Stimulated activated memory B cell treated with anti-CD40 and anti-IgM and Interleukin-4, amounts not matched to agents 10 μg/mL and 1 μg/mL and 100 μg/mL, for 72 hours (primary cell): ENCODE results near the gene KCTD21.
A peak's percentile ranks its signal among the peaks of the same experiment; 100 is the strongest.

Experiments
- ATAC-seq: fragments of 150-1000 bp; cut with Tn5 transposase; 2 replicates; pipeline ENCODE4 v1.10.0; 2021
- H3K27ac Mint-ChIP-seq: one replicate; pipeline ENCODE4 v1.8.0; 2022; ENCODE audit warnings: mild to moderate bottlenecking, mixed read lengths
- H3K27me3 Mint-ChIP-seq: one replicate; pipeline ENCODE4 v1.8.0; 2022; ENCODE audit warnings: mixed read lengths
- H3K36me3 Mint-ChIP-seq: one replicate; pipeline ENCODE4 v1.8.0; 2022; ENCODE audit warnings: mixed read lengths
- H3K4me1 Mint-ChIP-seq: one replicate; pipeline ENCODE4 v1.8.0; 2022; ENCODE audit warnings: mixed read lengths
- H3K4me3 Mint-ChIP-seq: one replicate; pipeline ENCODE4 v1.8.0; 2022; ENCODE audit warnings: mild to moderate bottlenecking, moderate library complexity, mixed read lengths
- H3K9me3 Mint-ChIP-seq: one replicate; pipeline ENCODE4 v1.8.0; 2022; ENCODE audit warnings: mixed read lengths

Gene KCTD21

DNA sequence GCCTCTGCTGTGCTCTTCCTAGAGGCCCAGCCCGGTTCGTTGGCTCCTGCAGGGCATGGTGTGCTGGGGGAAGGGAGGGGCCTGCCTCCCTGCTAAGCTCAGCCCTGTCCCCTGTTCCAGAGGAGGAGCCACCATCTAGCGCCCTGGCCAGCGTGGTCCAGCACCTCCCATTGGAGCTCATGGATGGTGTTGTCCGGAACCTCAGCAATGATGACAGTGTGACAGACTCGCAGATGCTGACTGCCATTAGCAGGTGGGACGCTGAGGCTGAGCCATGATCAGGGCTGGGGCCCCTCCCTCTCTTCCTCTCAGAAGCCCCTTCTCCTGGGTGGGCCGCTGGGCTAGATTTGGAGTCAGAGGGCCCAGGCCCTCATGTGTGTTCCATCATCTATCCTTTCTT lies 9.4 kb upstream of the KCTD21 start:
- ATAC-seq = no peak
- Mint-ChIP-seq H3K27ac (no peak overlapping the region), H3K4me3 (no peak overlapping the region), H3K27me3 (no peaks in the 10 kb centered on the region), H3K36me3 (peaks cover 21% of the 10 kb centered on the region), H3K9me3 (no peaks in the 10 kb centered on the region), H3K4me1 (peaks cover 5% of the 10 kb centered on the region)

DNA sequence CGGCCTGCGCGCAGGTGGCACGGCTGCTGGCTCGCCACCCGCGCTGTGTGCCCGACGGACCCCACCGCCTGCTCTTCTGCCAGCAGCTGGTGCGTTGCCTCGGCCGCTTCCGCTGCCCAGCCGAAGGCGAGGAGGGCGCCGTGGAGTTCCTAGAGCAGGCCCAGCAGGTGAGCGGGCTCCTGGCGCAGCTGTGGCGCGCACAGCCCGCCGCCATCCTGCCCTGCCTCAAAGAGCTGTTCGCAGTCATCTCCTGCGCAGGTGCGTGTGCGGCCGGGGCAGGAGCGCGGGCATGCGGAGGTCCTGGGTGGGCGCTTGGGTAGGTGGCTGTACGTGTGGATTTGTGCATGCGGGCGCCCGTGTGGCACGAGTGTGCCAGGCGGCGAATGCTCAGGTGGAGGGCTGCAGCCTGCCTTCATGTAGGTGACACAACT lies 8.2 kb upstream of the KCTD21 start:
- no peaks in the 10 kb centered on the region for H3K9me3 Mint-ChIP-seq
- H3K4me3 Mint-ChIP-seq = no peak overlapping the region
- no peaks in the 10 kb centered on the region for H3K27me3 Mint-ChIP-seq
- H3K4me1 Mint-ChIP-seq = no peaks in the 10 kb centered on the region
- no peak for ATAC-seq
- H3K27ac Mint-ChIP-seq = no peak overlapping the region
- H3K36me3 Mint-ChIP-seq = peaks cover 21% of the 10 kb centered on the region

DNA sequence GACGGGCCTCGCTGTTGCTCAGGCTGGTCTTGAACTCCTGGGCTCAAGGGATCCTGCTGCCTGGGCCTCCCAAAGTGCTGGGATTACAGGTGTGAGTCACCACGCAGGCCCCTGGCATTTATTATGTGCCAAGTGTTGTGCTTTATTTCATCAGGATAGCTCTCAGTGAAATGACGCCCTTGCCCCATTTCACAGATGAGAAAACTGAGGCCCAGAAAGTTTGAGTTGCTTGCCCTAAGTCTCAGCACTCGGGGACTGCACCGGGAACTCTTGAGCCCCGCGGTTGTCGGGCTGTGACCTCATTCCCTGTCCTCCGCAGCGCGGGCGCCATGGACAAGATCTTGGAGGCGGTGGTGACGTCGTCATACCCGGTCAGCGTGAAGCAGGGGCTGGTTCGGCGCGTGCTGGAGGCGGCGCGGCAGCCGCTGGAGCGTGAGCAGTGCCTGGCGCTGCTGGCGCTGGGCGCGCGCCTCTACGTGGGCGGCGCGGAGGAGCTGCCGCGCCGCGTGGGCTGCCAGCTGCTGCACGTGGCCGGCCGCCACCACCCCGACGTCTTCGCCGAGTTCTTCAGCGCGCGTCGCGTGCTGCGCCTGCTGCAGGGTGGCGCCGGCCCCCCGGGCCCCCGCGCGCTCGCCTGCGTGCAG lies 7.6 kb upstream of the KCTD21 start:
- Mint-ChIP-seq H3K4me3 (no peak overlapping the region), H3K27me3 (no peaks in the 10 kb centered on the region), H3K9me3 (no peaks in the 10 kb centered on the region), H3K4me1 (peaks cover 4% of the 10 kb centered on the region), H3K36me3 (peaks cover 23% of the 10 kb centered on the region), H3K27ac (no peak overlapping the region)
- no peak for ATAC-seq

DNA sequence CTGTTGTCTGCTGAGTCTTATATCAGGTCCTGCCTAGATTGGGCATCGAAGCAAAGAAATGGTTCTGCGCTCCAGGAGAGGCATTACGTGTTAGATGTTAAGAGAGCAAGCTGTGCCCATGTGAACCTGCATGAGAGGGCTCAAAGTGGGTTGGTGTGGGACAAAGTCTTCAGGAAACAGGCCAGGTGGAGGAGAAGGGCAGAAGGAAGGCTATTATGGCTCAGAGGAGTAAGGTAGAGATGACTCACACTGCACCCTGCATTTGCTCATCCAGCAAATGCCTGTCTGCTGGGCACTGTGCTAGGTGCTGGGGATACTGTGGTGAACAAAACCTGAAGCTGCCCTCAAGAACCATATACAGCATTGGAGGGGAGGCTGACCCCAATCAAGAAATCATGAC lies 6.1 kb upstream of the KCTD21 start:
- H3K27me3 Mint-ChIP-seq = no peaks in the 10 kb centered on the region
- ATAC-seq = no peak
- H3K4me1 Mint-ChIP-seq = peaks cover 19% of the 10 kb centered on the region
- no peaks in the 10 kb centered on the region for H3K9me3 Mint-ChIP-seq
- peaks cover 27% of the 10 kb centered on the region for H3K36me3 Mint-ChIP-seq
- no peak overlapping the region for H3K27ac Mint-ChIP-seq
- no peak overlapping the region for H3K4me3 Mint-ChIP-seq

DNA sequence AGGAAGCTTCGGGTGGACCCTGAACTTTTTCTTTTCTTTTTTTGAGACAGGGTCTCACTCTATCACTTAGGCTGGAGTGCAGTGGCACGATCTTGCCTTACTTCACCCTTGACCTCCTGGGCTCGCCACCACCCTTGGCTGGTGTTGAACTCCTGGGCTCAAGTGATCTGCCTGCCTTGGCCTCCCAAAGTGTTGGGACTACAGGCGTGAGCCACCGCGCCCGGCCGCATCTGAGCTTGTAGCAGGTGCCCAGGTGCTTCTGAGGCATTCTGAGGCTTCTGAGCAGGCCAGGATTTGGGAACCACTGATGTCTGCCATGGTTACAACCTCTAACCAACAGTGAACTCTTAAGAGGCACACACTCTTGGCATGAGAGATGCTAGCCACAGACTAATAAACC lies 5.4 kb upstream of the KCTD21 start:
- peaks cover 27% of the 10 kb centered on the region for H3K36me3 Mint-ChIP-seq
- H3K9me3 Mint-ChIP-seq = no peaks in the 10 kb centered on the region
- no peak overlapping the region for H3K27ac Mint-ChIP-seq
- peaks cover 23% of the 10 kb centered on the region for H3K4me1 Mint-ChIP-seq
- no peak for ATAC-seq
- H3K27me3 Mint-ChIP-seq = no peaks in the 10 kb centered on the region
- no peak overlapping the region for H3K4me3 Mint-ChIP-seq

DNA sequence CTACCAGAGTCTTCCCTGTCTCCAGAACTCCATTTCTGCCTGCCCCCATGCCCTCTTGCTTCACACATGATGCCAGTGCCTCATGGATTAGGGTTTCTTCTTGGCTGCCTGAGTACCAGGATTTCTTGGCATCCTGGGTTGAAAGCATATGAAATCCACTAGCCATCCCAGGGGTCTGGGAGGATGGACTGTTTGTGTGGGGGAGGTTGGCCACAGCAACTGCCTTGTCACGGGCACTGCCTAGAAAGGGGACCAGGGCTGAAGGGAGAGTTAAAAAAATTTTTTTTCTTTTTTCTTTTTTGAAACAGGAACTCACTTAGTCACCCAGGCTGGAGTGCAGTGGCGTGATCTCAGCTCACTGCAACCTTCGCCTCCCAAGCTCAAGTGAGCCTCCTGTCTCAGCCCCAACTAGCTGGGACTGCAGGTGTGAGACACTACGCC lies 4.5 kb upstream of the KCTD21 start:
- Mint-ChIP-seq H3K4me3 (no peak overlapping the region), H3K36me3 (peaks cover 22% of the 10 kb centered on the region), H3K4me1 (peaks cover 24% of the 10 kb centered on the region), H3K27ac (no peak overlapping the region), H3K9me3 (no peaks in the 10 kb centered on the region), H3K27me3 (no peaks in the 10 kb centered on the region)
- ATAC-seq = no peak

- ATAC-seq = no peak
- peaks cover 20% of the 10 kb centered on the region for H3K36me3 Mint-ChIP-seq
- no peaks in the 10 kb centered on the region for H3K9me3 Mint-ChIP-seq
- no peaks in the 10 kb centered on the region for H3K27me3 Mint-ChIP-seq
- no peak overlapping the region for H3K27ac Mint-ChIP-seq
- H3K4me3 Mint-ChIP-seq = no peak overlapping the region
- peaks cover 30% of the 10 kb centered on the region for H3K4me1 Mint-ChIP-seq
These were observed 3.8 kb upstream of the KCTD21 start for GRCh38 chr11:78192223-78192719.

GRCh38 chr11:78190871-78191538 lies 2.6 kb upstream of the KCTD21 start:
- Mint-ChIP-seq H3K36me3 (peaks cover 13% of the 10 kb centered on the region), H3K4me3 (no peak overlapping the region), H3K9me3 (no peaks in the 10 kb centered on the region), H3K4me1 (peaks cover 38% of the 10 kb centered on the region), H3K27ac (peak overlapping the region; percentile 79), H3K27me3 (no peaks in the 10 kb centered on the region)
- ATAC-seq = no peak

DNA sequence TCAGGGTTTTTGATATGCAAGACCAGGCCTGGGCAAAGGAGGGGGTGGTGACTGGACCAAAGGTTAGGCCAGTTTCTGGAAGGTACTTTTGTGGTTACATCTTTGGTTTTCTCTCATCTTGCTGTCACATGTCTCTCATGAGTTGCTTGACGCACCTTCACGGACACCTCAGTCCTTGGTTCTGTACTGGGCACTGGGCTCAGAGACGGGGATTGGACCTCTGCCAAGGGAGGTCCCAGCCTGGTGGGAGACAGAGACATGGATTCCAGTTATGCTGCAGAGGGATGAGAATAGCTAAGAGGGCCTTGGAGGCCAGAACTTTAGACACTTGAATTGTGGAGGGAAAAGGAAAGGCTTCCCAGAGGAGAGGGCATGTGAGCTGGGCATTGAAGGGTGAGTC lies 1.9 kb upstream of the KCTD21 start:
- no peaks in the 10 kb centered on the region for H3K27me3 Mint-ChIP-seq
- no peak for ATAC-seq
- H3K27ac Mint-ChIP-seq = peak overlapping the region; percentile 79
- H3K36me3 Mint-ChIP-seq = peaks cover 10% of the 10 kb centered on the region
- peaks cover 38% of the 10 kb centered on the region for H3K4me1 Mint-ChIP-seq
- H3K4me3 Mint-ChIP-seq = peak overlapping the region; percentile 42
- no peaks in the 10 kb centered on the region for H3K9me3 Mint-ChIP-seq

DNA sequence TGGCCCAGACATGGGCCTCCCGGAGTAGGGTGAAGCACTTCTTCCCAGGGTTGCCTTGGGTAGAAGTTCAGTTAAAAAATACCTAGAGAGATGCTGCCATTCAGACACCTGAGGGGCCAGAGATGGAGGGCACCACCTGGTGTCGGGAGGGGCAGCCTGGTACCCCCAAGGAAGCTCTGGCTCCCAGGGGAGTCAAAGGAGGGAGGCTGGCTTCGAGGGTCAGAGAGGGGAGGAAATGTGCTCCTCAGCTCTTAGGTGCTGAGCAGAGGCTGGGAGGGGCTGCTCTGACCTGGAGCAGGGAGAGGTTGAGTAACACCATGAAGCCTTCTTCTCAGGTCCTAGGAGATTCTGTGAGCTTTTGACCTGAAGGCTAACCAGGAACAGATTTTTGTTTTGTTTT lies 1.4 kb upstream of the KCTD21 start:
- Mint-ChIP-seq H3K4me3 (peak overlapping the region; percentile 98), H3K27ac (peak overlapping the region; percentile 79), H3K27me3 (no peaks in the 10 kb centered on the region), H3K36me3 (peaks cover 10% of the 10 kb centered on the region), H3K9me3 (no peaks in the 10 kb centered on the region), H3K4me1 (peaks cover 38% of the 10 kb centered on the region)
- ATAC-seq = no peak

DNA sequence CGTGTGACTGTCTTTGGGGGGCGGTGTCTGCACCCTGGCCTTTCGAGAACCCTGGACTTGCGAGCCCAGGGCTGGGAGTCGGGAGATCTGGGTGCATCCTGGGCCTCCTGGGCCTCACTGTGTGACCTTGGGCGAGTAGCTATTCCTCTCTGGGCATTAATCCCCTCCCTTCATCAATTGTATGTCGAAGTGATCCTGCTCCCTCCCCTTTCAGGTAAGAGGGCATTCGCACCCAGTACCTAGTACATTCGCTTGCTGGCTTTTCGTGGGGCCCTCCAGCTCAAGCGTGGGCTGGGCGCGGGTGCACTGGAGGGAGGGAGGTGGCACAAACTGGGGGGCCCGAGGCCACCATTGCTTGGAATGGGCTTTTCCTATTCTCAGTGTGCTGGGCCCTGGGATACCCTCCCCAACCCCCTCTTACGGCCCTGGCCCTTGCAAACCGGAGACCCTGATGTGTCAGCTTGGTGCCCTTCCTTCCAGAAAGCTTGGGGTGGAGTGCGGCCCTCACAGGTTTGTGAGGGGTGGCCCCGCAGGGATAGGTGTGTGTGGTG lies 823 bp upstream of the KCTD21 start:
- Mint-ChIP-seq H3K27ac (peak overlapping the region; percentile 79), H3K4me1 (peaks cover 38% of the 10 kb centered on the region), H3K36me3 (peaks cover 10% of the 10 kb centered on the region), H3K27me3 (no peaks in the 10 kb centered on the region), H3K9me3 (no peaks in the 10 kb centered on the region), H3K4me3 (peak overlapping the region; percentile 98)
- no peak for ATAC-seq

DNA sequence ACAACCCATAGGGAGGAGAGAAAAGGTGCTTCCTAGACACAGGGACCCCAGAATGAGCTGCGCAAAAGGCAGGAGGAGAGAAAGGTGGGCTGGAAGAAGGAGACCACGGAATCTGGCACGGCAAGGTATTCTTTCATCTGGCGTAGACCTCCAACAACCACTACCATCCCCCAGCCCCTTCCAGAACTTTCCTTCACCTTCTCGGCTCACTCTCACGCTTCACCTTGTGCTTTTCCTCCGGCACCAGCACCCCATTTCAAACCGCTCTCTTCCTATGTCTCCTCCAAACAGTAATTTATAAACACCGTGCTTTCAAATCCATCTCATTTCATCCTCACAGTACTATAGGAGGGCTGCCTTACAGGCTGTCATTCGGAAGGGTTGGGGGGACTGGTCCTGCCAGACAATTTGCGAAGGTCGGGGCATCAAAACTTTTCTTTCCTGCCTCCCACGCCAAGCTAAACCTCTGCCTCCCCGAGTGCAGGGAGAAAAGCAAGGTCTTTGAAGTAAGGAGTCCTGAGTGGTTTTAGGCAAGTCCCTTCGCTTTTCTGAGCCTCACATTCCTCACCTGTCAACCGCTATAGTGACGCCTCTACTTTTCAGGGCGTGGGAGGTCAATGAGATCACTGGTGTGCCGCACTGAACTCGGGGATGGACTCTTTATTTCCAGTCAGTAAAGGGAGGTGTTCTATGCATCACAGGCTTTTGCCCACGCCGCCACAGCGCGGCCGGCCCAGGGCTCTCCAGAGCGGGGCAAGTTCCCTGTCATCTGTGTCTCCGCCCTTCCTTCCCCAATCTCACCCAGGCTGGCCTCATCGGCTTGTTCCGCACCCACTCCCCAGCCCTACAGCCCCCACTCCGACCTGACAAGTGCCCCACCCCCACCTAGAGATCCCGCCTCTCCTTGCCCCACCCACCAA lies 800 bp downstream of the KCTD21 start:
- Mint-ChIP-seq H3K27me3 (no peaks in the 10 kb centered on the region), H3K9me3 (no peaks in the 10 kb centered on the region)
- ATAC-seq = peak; percentile 71

DNA sequence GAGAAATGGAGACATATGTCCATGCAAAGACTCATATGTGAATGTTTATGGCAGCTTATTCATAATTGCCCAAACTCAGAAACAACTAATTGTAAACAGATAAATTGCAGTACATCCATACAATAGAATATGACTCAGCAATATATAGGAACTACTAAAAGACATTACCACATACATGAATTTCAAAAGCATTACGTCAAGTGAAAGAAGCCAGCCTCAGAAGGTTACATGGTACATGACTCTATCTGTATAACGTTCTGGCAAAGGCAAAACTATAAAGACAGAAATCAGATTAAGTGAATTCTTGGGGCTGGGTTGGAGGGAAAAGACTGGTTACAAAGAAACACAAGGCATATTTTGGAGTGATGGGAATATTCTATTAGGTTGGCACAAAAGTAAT lies 7.2 kb downstream of the KCTD21 start:
- Mint-ChIP-seq H3K27ac (no peak overlapping the region), H3K4me3 (no peak overlapping the region), H3K36me3 (peaks cover 32% of the 10 kb centered on the region), H3K9me3 (peaks cover 8% of the 10 kb centered on the region), H3K4me1 (no peaks in the 10 kb centered on the region), H3K27me3 (no peaks in the 10 kb centered on the region)
- no peak for ATAC-seq

More for the DNA sequence above, 800 bp downstream of the KCTD21 start:
- Mint-ChIP-seq H3K27ac (peak overlapping the region; percentile 79), H3K4me3 (peak overlapping the region; percentile 98), H3K4me1 (peaks cover 38% of the 10 kb centered on the region), H3K36me3 (peaks cover 16% of the 10 kb centered on the region)

- no peak for ATAC-seq
- no peak overlapping the region for H3K27ac Mint-ChIP-seq
- no peak overlapping the region for H3K4me3 Mint-ChIP-seq
- H3K9me3 Mint-ChIP-seq = peaks cover 8% of the 10 kb centered on the region
- H3K36me3 Mint-ChIP-seq = peaks cover 36% of the 10 kb centered on the region
- H3K4me1 Mint-ChIP-seq = no peaks in the 10 kb centered on the region
- no peaks in the 10 kb centered on the region for H3K27me3 Mint-ChIP-seq
These were observed 7.7 kb downstream of the KCTD21 start for GRCh38 chr11:78180751-78181150.

DNA sequence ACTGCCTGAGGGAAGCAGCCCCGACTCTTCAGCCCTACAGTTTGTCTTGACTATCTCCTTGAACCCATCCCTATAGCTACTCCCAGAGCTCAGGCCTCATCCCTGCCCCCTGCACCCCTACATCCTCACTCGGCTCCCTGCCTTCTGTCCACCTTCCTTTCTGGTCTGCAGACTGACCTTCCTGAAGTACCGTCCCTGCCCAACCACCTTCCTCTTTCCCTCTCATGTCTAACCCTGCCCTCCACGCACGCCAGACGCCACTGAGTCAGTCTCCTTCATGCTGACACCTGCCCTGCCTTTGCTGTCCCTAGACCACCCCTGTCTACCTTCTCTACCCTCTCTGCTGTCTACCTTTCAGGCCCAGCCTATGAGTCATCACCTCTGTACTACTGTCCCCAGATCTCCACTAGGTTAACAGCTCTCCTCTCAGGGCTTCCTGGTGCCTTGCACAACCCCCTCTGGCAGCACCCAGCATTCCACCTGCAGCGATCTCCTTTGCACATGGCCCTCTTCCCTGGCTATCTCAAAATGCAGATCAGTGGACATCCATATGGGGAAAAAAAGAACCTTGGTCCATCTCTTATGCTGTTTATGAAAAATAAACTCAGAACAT lies 8.9 kb downstream of the KCTD21 start:
- H3K4me3 Mint-ChIP-seq = no peak overlapping the region
- no peak overlapping the region for H3K27ac Mint-ChIP-seq
- H3K9me3 Mint-ChIP-seq = peaks cover 8% of the 10 kb centered on the region
- no peaks in the 10 kb centered on the region for H3K27me3 Mint-ChIP-seq
- peaks cover 37% of the 10 kb centered on the region for H3K36me3 Mint-ChIP-seq
- no peak for ATAC-seq
- no peaks in the 10 kb centered on the region for H3K4me1 Mint-ChIP-seq
